HEK293 (cell line): Measurements from ENCODE around the gene TTL.
A peak's percentile ranks its signal among the peaks of the same experiment; 100 is the strongest.

ENCODE experiments used
- CTCF ChIA-PET: fragments of 350-600 bp; formaldehyde crosslinking; extraction: SDS; loops from one replicate; lab custom pipeline; 2021; ENCODE audit warnings: antibody characterized with exemption; lab: Yijun Ruan, JAX
- POLR2A ChIA-PET: fragments of 300-600 bp; formaldehyde crosslinking; extraction: SDS; loops from one replicate; lab custom pipeline; 2020; ENCODE audit warnings: antibody characterized with exemption, inconsistent platforms; lab: Yijun Ruan, JAX
- H3K27ac ChIP-seq: fragments of 200-500 bp; sonication (Bioruptor generic); 2 replicates; pipeline ENCODE4 v1.5.1; 2014; ENCODE audit warnings: low read depth, low read length, control low read depth, inconsistent platforms; ENCODE audit errors: extremely low read depth
- H3K36me3 ChIP-seq, 2 experiments: fragments of 200-500 bp in 1 of 2; sonication (Bioruptor generic) in 1 of 2; 1 replicate in 1 of 2; 2 replicates in 1 of 2; pipeline ENCODE4 v1.5.1; 2014 to 2017; ENCODE audit warnings: inconsistent platforms in 2 of 2, low read length in 2 of 2; ENCODE audit not compliant: control insufficient read depth in 2 of 2, insufficient read depth in 1 of 2
- H3K4me1 ChIP-seq: fragments of 200-500 bp; sonication (Bioruptor generic); 2 replicates; pipeline ENCODE4 v1.5.1; 2014; ENCODE audit warnings: mild to moderate bottlenecking, low read length, inconsistent platforms; ENCODE audit not compliant: control insufficient read depth, insufficient read depth
- H3K4me3 ChIP-seq: 2 replicates; pipeline ENCODE4 v1.5.1; 2011; ENCODE audit warnings: low read depth, mild to moderate bottlenecking, control low read depth, low read length, moderate library complexity
- H3K9me3 ChIP-seq: fragments of 200-500 bp; sonication (Bioruptor generic); 2 replicates; pipeline ENCODE4 v1.5.1; 2014; ENCODE audit warnings: low read depth, low read length, inconsistent platforms; ENCODE audit not compliant: control insufficient read depth, insufficient read depth
- AEBP2 ChIP-seq: fragments of 450-650 bp; formaldehyde crosslinking; IDR thresholded peaks from 2 replicates; pipeline ENCODE4 v1.5.1; 2016; ENCODE audit warnings: missing biosample characterization, missing genetic modification characterization, borderline replicate concordance
- ATF2 ChIP-seq: fragments of 450-650 bp; formaldehyde crosslinking; IDR thresholded peaks from 2 replicates; pipeline ENCODE4 v1.5.1; 2016; ENCODE audit warnings: missing biosample characterization, missing genetic modification characterization, low read depth
- BCL6B ChIP-seq: fragments of 450-650 bp; formaldehyde crosslinking; IDR thresholded peaks from 2 replicates; pipeline ENCODE4 v1.5.1; 2017; ENCODE audit warnings: missing biosample characterization, missing genetic modification characterization
- GLI4 ChIP-seq: fragments of 450-650 bp; formaldehyde crosslinking; IDR thresholded peaks from 2 replicates; pipeline ENCODE4 v1.5.1; 2016; ENCODE audit warnings: missing biosample characterization, missing genetic modification characterization
- GLIS1 ChIP-seq: fragments of 450-650 bp; formaldehyde crosslinking; IDR thresholded peaks from 2 replicates; pipeline ENCODE4 v1.5.1; 2016; ENCODE audit warnings: missing biosample characterization, missing genetic modification characterization
- HOXC10 ChIP-seq: sonication (generic); formaldehyde crosslinking; IDR thresholded peaks from 2 replicates; pipeline ENCODE4 v1.8.1; 2023; ENCODE audit warnings: mild to moderate bottlenecking, missing genetic modification reagents
- KLF10 ChIP-seq: fragments of 450-650 bp; IDR thresholded peaks from 2 replicates; pipeline ENCODE4 v1.5.1; 2018; ENCODE audit warnings: missing biosample characterization, mild to moderate bottlenecking, missing genetic modification characterization
- SALL2 ChIP-seq: fragments of 450-650 bp; formaldehyde crosslinking; IDR thresholded peaks from 2 replicates; pipeline ENCODE4 v1.5.0; 2017; ENCODE audit warnings: missing biosample characterization, mild to moderate bottlenecking, missing genetic modification characterization, borderline replicate concordance
- SP3 ChIP-seq: fragments of 450-650 bp; formaldehyde crosslinking; IDR thresholded peaks from 2 replicates; pipeline ENCODE4 v1.5.1; 2016; ENCODE audit warnings: missing biosample characterization, missing genetic modification characterization
- SP7 ChIP-seq: fragments of 450-650 bp; formaldehyde crosslinking; IDR thresholded peaks from 2 replicates; pipeline ENCODE4 v1.5.1; 2016; ENCODE audit warnings: missing biosample characterization, missing genetic modification characterization
- WT1 ChIP-seq: fragments of 450-650 bp; formaldehyde crosslinking; IDR thresholded peaks from 2 replicates; pipeline ENCODE4 v1.5.1; 2016; ENCODE audit warnings: missing biosample characterization, missing genetic modification characterization
- ZNF19 ChIP-seq: fragments of 450-650 bp; formaldehyde crosslinking; IDR thresholded peaks from 2 replicates; pipeline ENCODE4; 2016; ENCODE audit warnings: missing biosample characterization, missing genetic modification characterization, low read depth
- ZNF324 ChIP-seq: fragments of 450-650 bp; formaldehyde crosslinking; IDR thresholded peaks from 2 replicates; pipeline ENCODE4 v1.5.1; 2016; ENCODE audit warnings: missing biosample characterization, missing genetic modification characterization
- ZNF37A ChIP-seq: fragments of 450-650 bp; IDR thresholded peaks from 2 replicates; pipeline ENCODE4 v1.5.1; 2018; ENCODE audit warnings: missing biosample characterization, missing genetic modification characterization
- ZNF501 ChIP-seq: fragments of 450-650 bp; formaldehyde crosslinking; IDR thresholded peaks from 2 replicates; pipeline ENCODE4 v1.5.1; 2016; ENCODE audit warnings: missing biosample characterization, missing genetic modification characterization
- ZNF580 ChIP-seq: fragments of 450-650 bp; formaldehyde crosslinking; IDR thresholded peaks from 2 replicates; pipeline ENCODE4 v1.5.1; 2016; ENCODE audit warnings: missing biosample characterization, missing genetic modification characterization
- ZNF76 ChIP-seq: fragments of 450-650 bp; formaldehyde crosslinking; IDR thresholded peaks from 2 replicates; pipeline ENCODE4; 2016; ENCODE audit warnings: low read depth, missing biosample characterization, missing genetic modification characterization, borderline replicate concordance
- TF ChIP-seq, protein P1 (sequence below): fragments of 450-650 bp; formaldehyde crosslinking; IDR thresholded peaks from 2 replicates; pipeline ENCODE4 v1.5.1; 2016; ENCODE audit warnings: missing biosample characterization, missing genetic modification characterization
- TF ChIP-seq, protein P2 (sequence below): fragments of 450-650 bp; formaldehyde crosslinking; IDR thresholded peaks from 2 replicates; pipeline ENCODE4 v1.5.1; 2016; ENCODE audit warnings: missing biosample characterization, missing genetic modification characterization

Gene TTL

DNA sequence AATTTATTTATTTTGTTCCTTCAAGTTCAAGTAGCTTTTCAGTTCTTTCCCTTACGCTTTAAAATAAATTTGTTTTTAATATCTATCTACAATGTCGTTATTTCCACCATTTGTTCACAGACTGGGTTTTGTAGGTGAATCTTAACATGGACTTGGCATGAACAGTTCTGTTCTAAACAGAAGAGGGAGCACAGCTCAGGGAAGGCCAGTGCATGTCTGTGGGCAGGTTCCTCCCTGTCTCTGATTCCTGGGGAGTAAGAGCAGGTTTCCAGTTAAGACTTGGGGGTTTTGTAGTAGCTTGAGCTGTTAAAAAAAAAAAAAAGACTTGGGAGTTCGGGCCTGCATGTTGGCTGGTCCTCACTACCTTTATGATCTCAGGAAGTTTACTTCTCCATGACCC, 11.1 kb downstream of the TTL start:
- H3K9me3 ChIP-seq = no peaks in the 10 kb centered on the region
- H3K4me1 ChIP-seq = peaks cover 7% of the 10 kb centered on the region
- TF ChIP-seq ZNF580 (no peak), ATF2 (tag by site-specific recombination) (no peak), SALL2 (tag by site-specific recombination) (no peak), HOXC10 (CRISPR knock-in tag) (no peak), SP3 (tag by site-specific recombination) (no peak), ZNF37A (tag by site-specific recombination) (no peak), ZNF324 (tag by site-specific recombination) (no peak), ZNF501 (tag by site-specific recombination) (no peak)
- CTCF ChIA-PET = interaction anchor here (1.0 to 2.0 kb wide), 3 partner anchors 9 to 51 kb away, joined by 5 to 8 read pairs (median 6); no protein-coding TSS in a partner anchor
- H3K4me3 ChIP-seq = no peak overlapping the region
- H3K27ac ChIP-seq = no peak overlapping the region
- peaks cover 13 to 30% of the 10 kb centered on the region in 2 experiments for H3K36me3 ChIP-seq
- POLR2A ChIA-PET = interaction anchor here (0.6 to 1.2 kb wide), 3 partner anchors 9 to 60 kb away, joined by 3 to 4 read pairs (median 3); partner anchors contain the start of gene RGPD8

- POLR2A ChIA-PET = interaction anchor here (0.7 to 1.3 kb wide), 3 partner anchors 10 to 61 kb away, joined by 3 read pairs; partner anchors contain the start of gene RGPD8
- no peak for TF ChIP-seq SP7
- TF ChIP-seq, protein P1, sequence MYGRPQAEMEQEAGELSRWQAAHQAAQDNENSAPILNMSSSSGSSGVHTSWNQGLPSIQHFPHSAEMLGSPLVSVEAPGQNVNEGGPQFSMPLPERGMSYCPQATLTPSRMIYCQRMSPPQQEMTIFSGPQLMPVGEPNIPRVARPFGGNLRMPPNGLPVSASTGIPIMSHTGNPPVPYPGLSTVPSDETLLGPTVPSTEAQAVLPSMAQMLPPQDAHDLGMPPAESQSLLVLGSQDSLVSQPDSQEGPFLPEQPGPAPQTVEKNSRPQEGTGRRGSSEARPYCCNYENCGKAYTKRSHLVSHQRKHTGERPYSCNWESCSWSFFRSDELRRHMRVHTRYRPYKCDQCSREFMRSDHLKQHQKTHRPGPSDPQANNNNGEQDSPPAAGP (tag by site-specific recombination) = no peak
- no peak for TF ChIP-seq GLI4
- no peak for TF ChIP-seq AEBP2 (tag by site-specific recombination)
- no peak for TF ChIP-seq KLF10 (tag by site-specific recombination)
- TF ChIP-seq ZNF19 = no peak
- TF ChIP-seq, protein P2, sequence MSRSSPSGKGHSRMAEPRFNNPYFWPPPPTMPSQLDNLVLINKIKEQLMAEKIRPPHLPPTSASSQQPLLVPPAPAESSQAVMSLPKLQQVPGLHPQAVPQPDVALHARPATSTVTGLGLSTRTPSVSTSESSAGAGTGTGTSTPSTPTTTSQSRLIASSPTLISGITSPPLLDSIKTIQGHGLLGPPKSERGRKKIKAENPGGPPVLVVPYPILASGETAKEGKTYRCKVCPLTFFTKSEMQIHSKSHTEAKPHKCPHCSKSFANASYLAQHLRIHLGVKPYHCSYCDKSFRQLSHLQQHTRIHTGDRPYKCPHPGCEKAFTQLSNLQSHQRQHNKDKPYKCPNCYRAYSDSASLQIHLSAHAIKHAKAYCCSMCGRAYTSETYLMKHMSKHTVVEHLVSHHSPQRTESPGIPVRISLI (tag by site-specific recombination) = no peak
- TF ChIP-seq GLIS1 = peak; percentile 66
- TF ChIP-seq WT1 = peak; percentile 91
- TF ChIP-seq BCL6B = no peak
- no peak for TF ChIP-seq ZNF76 (tag by site-specific recombination)
- CTCF ChIA-PET = interaction anchor here (0.5 to 2.0 kb wide), 3 partner anchors 14 to 197 kb away, joined by 3 to 8 read pairs (median 5); no protein-coding TSS in a partner anchor
- H3K27ac ChIP-seq = no peak overlapping the region
- H3K36me3 ChIP-seq = peaks cover 13 to 27% of the 10 kb centered on the region in 2 experiments
- no peaks in the 10 kb centered on the region for H3K9me3 ChIP-seq
- no peak overlapping the region for H3K4me3 ChIP-seq
- peaks cover 7% of the 10 kb centered on the region for H3K4me1 ChIP-seq
These were observed 12.1 kb downstream of the TTL start for GRCh38 chr2:112493858-112494648.
